GM19395 (cell line): ENCODE data around the gene NCAM1.

Experiments used
- ATAC-seq: cut with Tn5 transposase; IDR thresholded peaks from one replicate; pipeline ENCODE4 v1.9.1; 2021; ENCODE audit warnings: mild to moderate bottlenecking, moderate library complexity; ENCODE audit not compliant: unreplicated experiment

Gene NCAM1

DNA sequence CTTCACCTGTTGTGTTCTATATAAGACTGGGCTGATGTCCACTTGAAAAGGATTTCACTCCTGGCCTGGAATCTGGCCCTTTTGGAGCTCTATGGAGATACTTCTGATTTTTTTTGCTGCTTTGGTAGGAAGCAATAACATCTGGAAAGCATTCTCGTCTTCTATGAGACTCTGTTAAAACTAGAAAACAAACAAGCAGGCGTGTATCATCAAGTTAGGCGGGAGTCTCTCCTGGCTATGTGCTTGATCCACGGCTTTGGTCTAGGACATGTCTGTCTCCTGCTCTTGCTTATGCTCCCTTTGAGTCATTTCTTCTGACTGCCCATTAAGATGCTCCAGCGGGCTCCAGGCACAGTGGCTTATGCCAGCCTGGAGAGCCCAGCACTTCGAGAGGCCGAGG lies 231.8 kb downstream of the NCAM1 start:
- ATAC-seq, result no peak

DNA sequence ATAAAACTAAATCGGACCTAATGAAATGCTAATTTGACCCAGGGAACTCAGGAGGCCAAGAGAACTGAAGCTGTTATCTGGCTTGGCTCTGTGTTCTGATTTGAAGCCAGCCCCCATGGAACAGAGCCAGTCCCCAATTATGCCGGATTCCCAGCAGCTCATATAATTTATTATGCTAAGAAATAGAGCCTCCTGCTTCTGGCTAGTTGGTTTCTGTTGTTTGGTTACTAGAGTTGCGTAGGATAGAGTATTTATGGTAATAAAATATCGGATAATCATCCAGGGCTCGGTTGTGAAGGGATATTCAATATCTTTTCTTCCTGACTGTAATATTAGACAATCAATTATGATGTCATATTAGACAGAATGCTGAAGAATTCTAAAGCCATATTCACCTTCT lies 232.7 kb downstream of the NCAM1 start:
- ATAC-seq, result no peak

DNA sequence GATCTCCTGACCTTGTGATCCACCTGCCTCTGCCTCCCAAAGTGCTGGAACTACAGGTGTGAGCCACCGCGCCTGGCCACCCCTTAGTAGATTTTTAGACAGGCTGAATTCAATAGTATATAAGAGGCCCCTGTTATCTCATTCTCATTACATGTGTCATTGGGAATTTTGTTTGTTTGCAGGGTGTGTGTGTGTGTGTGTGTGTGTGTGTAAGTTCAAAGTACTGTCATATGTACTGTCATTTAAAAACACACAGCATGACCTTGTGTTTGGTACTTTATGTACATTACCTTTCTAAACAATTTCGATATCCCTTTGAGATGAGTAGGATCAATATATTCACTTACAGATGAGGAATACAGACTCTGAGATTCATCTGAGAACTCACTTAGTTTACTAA lies 234.5 kb downstream of the NCAM1 start:
- ATAC-seq, result no peak

DNA sequence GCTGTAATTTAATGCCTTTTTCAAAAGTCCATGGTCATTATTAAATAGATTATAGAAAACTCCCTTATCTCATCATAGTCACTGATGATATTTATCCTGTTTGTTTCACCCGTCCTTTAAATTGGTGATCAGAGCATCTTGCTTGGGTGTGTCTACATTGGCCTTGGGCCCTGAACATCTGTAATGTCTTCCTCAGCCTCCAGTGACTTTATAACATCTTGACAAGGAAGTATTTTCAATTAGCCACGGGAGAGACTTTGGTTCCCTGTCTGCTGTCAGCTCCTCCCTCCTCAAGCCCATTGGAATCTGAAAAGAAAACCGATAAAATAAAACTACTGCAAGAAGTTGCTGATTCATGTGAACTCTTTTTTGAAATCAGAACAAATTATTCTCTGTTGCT lies 236.2 kb downstream of the NCAM1 start:
- no peak for ATAC-seq

DNA sequence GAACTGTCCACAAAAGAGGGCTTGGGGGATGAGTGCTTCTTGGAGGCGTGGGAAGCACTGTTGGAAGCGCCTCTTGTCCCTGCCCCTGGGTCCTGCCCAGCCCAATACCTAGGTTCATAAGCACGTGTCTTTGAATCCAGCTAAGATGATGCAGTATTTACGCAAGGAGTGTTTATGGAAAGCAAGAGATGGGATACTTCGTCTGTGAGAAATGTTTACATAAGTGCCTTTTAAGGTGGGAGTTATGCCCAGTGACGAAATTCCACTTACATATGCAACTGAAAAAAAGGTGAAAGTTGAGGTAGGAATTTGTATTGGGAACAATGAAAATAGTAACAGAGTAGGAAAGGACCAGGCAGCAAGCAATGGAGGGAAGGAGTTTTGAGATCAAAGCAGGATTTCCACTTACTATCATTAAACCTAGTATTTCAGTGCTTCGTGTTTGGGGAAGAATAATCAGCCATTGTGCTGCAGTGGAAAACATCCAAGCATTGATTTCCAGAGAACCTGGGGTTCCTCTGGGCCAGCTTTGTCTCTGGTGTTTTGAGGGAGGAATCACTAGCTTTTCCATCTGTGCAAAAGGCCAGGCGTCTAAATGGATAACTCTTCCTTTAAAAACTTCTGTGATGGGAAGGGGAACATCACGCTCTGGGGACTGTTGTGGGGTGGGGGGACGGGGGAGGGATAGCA lies 237.9 kb downstream of the NCAM1 start:
- no peak for ATAC-seq

DNA sequence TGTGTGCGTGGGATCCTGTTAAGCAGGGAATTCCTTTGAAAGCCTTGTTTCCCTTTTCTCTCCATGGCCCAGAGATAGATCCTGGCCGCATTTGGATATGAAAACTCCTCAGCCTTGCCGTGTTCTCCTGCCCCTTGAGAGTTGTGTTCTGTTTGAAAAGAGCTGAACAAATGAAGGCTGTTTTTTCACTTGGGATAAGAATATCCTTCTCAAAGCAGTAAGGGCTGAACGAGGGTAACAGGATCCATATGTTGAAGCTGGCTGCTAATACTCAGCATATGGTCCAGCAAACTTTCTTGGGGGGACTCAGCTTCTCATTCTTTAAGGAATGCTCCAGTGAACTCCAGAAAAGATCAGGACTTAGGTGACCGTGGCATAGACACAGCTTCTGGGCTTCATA lies 238.6 kb downstream of the NCAM1 start:
- no peak for ATAC-seq

DNA sequence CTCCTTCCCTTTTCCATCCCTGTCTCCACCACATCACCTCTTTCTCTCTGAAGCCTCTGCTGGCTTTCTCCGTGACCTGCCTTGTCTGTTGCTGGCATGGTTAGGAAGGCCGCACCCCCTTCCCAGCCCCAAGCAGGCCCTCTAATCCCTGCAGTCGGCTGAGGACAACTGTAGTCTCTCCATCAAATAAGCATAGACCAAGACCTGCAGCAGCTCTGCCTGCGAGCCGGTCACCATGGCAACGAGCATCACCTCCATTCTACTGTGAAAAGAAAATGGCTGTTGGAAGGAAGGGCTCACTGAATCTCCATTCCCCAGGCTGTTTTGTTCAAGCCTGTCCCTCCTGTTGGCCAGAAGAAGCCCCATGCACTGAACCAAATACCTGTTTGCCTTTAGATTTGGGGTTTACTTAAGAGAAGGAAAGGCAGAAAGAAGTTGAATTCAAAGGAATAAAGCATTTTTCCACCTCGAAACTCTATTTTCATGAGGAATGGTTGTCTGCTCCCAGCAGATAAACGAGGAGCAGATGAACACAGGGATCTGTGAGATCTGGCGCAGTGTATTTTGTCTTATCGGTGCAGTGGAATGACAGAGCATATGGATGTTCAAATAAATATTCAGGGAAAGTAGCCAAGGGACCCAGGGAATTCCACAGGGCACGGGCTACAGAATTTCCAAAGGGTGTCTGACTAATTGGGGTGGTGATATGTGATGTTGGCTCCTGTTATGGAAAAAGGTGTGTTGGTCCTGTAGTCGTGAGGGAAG lies 240.0 kb downstream of the NCAM1 start:
- ATAC-seq, result no peak

DNA sequence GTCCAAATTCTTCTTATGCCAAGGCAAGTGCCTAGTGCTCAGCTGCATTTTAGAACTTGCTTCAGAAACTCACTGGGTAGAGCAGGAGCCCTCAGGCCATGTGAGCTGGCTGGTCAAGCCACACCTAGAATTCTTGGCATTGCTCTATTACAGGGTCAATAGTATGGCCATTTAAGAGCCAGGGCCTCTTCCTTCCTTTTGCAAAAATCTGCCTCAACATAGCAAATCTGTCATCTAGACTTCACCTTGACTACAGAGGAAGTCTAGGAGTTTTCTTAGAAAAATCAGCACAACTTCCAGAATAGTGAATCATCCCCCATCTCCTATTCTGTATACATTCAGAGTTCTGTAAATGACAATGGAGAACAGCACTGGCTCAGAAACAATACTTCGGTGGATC lies 241.2 kb downstream of the NCAM1 start:
- no peak for ATAC-seq

DNA sequence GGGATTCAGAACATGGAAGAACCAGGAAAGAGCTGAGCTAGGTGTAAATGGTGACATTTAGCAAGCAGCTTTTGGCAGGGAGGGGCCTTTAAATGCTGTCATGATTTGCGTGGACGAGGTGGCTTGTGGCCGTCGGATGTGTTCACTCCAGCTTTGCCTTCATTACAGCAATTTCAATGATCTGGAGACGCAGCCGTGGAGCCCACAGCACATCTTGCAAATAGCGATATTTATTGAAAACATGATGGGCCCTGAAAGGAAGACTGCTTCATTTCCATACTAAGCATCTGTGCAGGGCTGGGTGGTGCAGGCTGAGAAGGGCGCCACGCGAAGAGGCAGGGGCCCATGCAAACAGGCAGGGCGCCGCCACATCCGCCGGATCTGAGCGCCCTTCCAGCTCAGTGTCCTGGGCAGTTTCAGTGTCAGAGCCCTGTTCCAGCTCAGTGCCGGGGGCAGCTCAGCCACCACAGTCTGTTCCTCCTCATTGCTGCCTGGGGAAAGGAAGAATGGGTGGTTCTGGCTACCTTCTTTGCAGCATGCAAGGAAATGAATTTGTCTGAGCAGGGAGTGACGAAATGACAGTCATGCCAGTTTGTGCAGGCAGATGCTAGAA lies 242.0 kb downstream of the NCAM1 start:
- ATAC-seq, result no peak

DNA sequence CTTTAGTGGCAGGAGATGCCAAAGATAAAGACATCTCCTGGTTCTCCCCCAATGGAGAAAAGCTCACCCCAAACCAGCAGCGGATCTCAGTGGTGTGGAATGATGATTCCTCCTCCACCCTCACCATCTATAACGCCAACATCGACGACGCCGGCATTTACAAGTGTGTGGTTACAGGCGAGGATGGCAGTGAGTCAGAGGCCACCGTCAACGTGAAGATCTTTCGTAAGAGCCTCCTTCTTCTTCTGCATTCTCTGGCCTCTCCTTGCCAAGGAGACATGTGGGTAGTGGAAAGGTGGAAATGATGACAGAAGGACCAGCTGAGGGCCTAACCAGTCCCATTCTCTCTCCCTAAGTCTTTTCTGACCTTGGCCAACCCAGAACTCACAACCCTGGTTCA lies 243.1 kb downstream of the NCAM1 start:
- no peak for ATAC-seq

DNA sequence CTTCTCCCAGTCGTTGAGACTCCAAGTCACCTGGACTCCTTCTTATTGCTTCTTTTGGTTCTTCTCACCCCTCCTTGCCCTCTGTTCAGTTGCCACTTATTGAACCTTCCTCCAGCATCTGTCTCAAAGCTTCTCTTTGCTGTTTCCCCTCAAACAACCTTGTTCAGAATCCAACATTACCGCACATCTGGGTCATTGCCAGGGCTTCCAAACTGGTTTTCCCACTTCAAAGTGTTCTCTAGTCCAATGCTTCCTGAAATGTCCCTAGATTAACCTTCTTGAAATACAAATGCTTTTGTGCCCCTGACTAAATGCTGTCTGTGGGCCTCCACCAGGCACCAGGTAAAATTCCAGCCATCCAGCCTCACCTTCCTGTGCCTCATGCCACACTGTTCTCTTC lies 252.3 kb downstream of the NCAM1 start:
- no peak for ATAC-seq

DNA sequence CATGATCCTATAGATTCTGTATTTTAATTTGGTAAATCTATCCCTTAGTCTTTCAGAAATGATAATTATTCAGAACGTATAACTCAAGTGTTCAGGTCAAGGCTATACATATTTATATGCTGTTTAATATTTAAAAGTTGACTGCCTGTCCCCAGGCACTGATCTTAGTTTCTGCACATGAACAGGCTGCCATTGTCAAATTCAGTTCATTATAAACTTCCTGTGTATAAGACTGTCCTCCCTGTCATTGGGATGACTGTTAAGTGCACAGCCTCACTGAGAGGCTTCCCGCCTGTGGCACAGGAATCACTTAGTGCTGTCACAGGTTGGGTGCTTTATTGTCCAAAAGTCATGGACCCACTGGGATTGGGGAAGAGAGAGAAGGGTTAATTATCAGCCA lies 261.0 kb downstream of the NCAM1 start:
- no peak for ATAC-seq

DNA sequence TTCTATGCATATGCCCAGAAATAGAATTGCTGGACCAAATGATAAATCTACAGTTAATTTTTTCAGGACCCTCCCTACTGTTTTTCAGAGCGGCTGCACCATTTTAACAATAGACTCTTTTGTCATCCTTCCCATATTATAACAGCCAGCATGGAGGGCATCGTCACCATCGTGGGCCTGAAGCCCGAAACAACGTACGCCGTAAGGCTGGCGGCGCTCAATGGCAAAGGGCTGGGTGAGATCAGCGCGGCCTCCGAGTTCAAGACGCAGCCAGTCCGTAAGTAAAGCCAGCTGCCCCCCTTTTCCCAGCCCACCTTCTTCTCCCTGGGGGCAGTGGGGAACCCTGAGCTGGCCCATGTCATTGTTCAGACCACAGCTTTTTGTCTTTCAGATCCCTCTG lies 273.7 kb downstream of the NCAM1 start:
- no peak for ATAC-seq

DNA sequence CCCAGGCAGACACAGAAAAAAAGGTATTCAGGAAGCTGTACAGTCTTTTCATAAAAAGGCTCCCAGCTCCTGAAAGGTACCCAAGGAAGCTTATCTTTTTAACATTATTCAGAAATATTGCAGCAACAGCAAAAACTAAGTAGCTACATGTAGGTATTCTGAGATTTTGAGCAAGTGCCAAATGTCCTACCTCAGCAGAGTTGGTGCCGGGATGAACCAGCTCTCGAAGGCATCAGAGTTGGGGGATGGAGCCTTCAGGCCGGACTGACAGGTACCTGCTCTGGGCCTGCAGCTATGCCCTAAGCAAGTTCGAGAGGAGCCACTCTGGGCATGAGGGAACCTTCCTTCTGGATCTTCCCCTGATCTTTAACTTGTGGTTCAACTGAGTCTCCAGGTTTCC lies 276.0 kb downstream of the NCAM1 start:
- ATAC-seq, result no peak

DNA sequence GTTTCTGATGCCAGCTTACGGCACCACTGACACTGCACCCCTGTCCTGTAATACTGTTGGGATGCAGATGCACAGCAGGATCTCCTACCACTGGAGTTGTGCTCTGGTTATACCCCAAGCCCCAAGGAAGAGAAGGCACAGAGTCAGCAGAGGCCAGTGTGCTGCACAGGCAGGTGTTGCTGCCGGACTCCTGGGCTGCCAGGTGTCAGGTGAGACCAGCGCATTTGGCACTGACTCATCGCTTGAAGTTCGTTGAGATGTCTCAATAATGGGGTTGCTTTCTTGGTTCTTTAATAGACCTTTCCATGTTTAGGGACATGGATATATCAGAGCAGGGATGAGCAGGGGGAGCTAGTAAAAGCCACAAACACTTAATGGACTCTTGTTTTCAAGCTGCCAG lies 277.5 kb downstream of the NCAM1 start:
- ATAC-seq, result no peak

DNA sequence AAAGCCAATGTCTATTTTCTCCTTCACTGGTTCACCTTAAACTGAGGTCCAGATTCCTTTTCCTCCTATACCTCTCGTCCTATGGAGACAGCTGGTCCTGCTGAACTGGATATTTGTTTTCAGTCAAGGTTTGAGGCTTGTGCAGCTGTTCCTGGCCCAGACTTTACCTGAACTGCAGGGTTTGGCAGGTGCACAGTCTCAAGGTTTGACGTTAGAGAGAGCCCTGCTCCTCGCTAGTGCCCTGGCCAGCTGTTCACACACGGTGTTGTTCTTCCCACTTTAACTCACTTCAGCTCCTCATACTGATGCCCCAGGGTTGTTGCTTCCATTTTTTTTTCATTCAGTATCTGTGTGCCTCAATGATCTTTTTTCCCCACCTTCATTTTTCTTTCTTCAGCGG lies 279.2 kb downstream of the NCAM1 start:
- no peak for ATAC-seq

DNA sequence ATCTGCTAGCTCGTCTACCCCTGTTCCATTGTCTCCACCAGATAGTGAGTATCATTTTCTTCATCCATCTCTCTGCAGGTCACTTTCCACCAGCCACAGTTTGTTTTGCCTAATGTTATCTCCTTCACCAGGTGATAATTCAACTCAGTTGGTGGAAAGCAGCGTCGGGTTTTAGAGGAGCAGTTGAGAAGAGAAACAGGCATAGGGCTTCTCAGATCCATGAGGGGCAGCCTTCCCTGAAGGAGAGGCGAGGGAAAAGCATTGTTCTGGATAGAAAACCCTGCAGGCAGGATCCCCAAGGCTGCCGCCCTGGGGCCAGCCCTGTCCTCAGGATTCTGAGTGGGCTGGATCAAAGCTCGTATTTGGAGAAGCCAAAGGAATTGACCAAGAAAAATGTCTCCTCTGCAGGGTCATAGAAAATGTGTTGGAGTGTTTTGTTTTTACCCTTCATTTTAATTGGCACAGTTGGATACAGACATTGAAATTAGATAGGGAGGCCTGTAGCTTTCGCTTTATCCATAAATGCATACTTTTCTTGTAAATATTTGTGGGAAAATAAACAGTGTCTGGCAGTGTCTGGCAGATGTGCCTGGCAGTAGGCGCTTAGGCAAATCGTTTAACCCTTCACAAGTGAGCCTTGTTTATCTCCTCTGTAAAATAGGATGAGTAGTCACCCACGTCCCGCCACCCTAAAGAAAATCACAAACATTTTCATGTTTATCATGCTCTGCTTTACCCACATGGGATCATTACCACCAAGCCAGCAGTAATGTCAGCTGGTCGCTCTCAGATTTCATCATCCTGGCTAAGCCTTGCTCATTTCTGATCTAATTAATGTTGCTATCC lies 279.8 kb downstream of the NCAM1 start:
- ATAC-seq, result no peak

DNA sequence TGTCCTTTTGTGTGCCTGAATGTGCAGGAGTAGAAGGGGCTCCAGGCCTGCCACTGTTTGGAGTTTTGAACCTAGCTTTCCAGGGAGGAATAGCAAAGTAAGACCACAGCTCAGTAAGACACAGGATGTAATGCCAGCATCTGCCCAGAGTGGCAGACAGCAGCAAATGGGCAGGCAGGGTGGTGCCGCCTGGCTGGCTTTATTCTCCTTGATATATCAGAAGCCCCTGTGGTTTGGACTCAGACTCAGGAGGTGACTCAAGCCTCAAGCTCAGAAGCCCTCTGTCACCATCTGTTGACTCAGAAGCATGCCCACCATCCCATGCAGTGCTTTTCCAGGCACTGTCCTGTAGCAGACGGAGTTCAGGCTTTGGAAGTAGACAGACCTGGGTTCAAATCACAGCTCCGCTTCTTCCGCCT lies 280.4 kb downstream of the NCAM1 start:
- no peak for ATAC-seq

DNA sequence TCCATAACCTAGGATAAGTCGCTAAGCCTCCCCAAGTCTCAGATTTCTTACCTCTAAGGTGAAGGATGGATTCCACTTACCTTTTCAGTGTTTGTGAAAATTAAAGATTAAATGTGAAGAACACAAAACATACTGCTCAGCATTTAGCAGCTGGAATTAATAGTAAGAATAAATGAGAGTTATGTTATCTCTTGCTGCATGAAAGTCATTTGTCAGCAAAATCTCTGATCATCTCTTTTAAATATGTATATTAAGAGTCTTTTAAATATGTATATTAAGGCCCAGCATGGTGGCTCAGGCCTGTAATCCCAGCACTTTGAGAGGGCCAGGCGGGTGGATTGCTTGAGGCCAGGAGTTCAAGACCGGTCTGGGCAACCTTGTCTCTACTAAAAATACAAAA lies 280.8 kb downstream of the NCAM1 start:
- no peak for ATAC-seq

DNA sequence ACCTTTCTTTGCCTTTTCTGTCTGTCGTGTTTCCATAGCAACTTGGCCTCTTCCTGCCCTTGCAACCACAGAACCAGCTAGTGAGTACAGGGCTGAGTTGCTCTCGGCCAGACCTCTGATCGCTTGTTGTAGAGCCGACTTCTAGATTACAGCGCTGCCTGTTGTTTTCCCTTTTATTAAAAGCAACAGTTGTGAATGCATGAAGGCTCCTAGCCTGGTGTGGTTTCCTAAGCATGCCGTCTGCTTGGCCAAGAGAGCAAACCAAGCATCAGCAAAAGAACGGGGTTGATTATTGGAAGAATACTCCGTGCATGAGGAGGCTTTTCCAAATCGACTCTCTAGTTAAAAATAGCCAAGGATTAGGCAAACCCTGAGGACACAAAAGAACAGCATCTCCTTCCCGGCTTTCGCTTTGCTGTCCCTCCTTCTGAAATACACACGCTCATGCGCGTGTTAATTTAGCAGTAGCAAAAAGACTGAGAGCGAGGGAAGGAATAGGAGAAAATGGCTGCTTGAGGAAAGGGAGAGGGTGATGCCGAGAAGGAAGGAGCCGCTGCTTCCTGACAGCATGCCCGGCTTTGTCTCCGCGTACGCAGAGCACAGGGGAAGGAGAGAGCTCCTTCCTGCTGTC lies 281.7 kb downstream of the NCAM1 start:
- no peak for ATAC-seq

DNA sequence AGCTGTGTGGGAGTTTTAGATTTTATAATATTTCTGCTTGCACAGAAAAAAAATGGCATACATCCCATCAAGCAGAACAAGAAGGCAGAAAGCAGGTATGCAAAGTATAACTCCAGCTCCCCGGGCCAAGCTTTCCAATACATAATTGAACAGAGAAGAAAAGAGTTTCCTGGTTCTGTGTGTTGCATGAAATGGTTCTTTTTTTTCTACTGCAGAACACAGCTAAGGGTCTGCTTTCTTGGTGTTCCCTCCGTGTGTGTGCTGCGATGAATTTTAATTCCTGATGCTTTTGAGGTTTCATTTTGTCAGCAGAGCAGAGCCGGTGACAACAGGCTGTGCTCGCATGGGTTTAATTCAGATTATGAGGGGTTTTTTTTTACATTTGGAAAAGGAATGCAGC lies 282.5 kb downstream of the NCAM1 start:
- ATAC-seq, result no peak
